Sigmoid colon (tissue), 4 donors: ENCODE measurements around the gene FIBCD1.

Experiments used
- CTCF ChIP-seq, 4 experiments: fragments of 450-650 bp in 3 of 4; fragments of 200-600 bp in 1 of 4; IDR thresholded peaks; one replicate each; pipeline ENCODE4 v1.5.1; 2016 to 2019; ENCODE audit warnings: antibody characterized with exemption in 4 of 4, mild to moderate bottlenecking in 3 of 4, moderate library complexity in 2 of 4
- POLR2A ChIP-seq, 2 donors: fragments of 450-650 bp; IDR thresholded peaks; one replicate each; pipeline ENCODE4 v1.6.1; 2016; ENCODE audit warnings: antibody characterized with exemption in 2 of 2, mild to moderate bottlenecking in 2 of 2, moderate library complexity in 2 of 2
- POLR2AphosphoS5 ChIP-seq, 4 donors: sonication (generic); formaldehyde crosslinking; IDR thresholded peaks; one replicate each; pipeline ENCODE4 v1.6.1; 2017; ENCODE audit warnings: antibody characterized with exemption in 4 of 4

GRCh38 chr9:130872093-130872492 is 67.0 kb downstream of the FIBCD1 start:
- no peak for TF ChIP-seq CTCF (IDR thresholded peaks at IDR 0.05)
- TF ChIP-seq POLR2A (IDR thresholded peaks at IDR 0.05) = no peak
- TF ChIP-seq POLR2AphosphoS5 (IDR thresholded peaks at IDR 0.05) = no peak
